ENCODE measurements around the gene NUP133.
"Not testable (repeated sequence)": the region's sequence is repeated elsewhere in the genome, so short reads cannot be mapped to it uniquely, and the experiment has no call there.

The NUP133 gene

GRCh38 chr1:229480495-229480894 lies 27.6 kb downstream of the NUP133 start:
- TF ChIP-seq, protein P1, sequence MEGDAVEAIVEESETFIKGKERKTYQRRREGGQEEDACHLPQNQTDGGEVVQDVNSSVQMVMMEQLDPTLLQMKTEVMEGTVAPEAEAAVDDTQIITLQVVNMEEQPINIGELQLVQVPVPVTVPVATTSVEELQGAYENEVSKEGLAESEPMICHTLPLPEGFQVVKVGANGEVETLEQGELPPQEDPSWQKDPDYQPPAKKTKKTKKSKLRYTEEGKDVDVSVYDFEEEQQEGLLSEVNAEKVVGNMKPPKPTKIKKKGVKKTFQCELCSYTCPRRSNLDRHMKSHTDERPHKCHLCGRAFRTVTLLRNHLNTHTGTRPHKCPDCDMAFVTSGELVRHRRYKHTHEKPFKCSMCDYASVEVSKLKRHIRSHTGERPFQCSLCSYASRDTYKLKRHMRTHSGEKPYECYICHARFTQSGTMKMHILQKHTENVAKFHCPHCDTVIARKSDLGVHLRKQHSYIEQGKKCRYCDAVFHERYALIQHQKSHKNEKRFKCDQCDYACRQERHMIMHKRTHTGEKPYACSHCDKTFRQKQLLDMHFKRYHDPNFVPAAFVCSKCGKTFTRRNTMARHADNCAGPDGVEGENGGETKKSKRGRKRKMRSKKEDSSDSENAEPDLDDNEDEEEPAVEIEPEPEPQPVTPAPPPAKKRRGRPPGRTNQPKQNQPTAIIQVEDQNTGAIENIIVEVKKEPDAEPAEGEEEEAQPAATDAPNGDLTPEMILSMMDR (IDR thresholded peaks at IDR 0.05; ENCODE audit: low read depth, low read length), result no peak
- no peak for DNase-seq (ENCODE audit: low read depth in 2 of 2)
- H3K4me3 ChIP-seq (replicated peaks in 1 of 2; ENCODE audit: low read depth in 2 of 2, low read length in 2 of 2), result no peak overlapping the region

DNA sequence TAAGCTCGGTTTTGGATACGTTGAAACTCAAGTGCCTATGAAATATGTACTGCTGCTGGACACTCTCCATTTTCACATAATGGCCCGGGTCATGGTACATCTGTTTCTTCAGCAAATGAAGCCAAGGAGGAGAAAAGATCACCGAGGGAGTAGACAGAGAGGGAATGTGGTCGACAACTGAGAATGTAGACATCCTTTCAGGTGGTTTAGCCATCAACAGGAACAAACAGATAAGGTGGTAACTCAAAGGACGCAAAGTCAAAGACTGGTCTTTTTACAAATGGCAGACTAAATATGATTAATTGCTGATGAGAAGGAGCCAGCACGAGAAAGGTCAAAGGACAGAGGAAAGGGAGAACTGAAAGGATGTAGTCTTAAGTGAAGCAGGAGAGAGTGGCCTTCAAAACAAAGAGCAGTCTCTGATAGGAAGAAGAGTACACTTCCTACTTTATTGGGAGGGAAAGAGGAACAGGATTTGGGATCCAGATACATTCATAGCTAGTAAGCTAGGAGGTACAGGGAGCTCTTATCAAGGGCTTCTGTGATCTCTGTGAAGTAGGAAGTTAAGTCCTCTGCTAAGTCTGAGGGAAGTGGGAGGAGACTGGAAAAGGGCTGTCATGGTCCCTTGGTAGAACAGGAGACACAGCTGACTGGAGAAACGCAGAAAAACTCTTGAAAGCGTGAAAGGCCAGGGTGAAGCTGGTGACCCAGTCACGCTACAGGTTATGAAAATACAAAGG lies 28.3 kb downstream of the NUP133 start:
- TF ChIP-seq, protein P1 (IDR thresholded peaks at IDR 0.05; ENCODE audit: low read depth, low read length), result no peak

GRCh38 chr1:229478852-229479251 lies 29.3 kb downstream of the NUP133 start:
- TF ChIP-seq, protein P1 (IDR thresholded peaks at IDR 0.05; ENCODE audit: low read depth, low read length), result no peak
- DNase-seq (ENCODE audit: low read depth in 2 of 2), result no peak
- no peak overlapping the region for H3K4me3 ChIP-seq (replicated peaks in 1 of 2; ENCODE audit: low read depth in 2 of 2, low read length in 2 of 2)

More for the DNA sequence above, 28.3 kb downstream of the NUP133 start:
- H3K4me3 ChIP-seq (replicated peaks in 1 of 2; ENCODE audit: low read depth in 2 of 2, low read length in 2 of 2), result no peak overlapping the region
- DNase-seq (ENCODE audit: low read depth in 2 of 2), result no peak

DNA sequence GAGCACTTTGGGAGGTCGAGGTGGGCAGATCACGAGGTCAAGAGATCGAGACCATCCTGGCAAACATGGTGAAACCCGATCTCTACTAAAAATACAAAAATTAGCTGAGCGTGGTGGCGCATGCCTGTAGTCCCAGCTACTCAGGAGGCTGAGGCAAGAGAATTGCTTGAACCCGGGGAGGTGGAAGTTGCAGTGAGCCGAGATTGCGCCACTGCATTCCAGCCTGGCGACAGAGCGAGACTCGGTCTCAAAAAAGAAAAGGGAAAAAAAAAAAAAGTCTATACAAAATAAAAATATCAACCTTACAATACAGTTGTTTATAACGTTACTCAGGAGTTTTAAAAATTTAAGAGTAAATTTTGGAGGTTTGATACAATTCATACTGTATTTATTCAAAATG lies 32.3 kb downstream of the NUP133 start:
- DNase-seq (ENCODE audit: low read depth in 2 of 2); H3K4me3 ChIP-seq (replicated peaks in 1 of 2; ENCODE audit: low read depth in 2 of 2, low read length in 2 of 2): not testable (repeated sequence)

- TF ChIP-seq, protein P1 (IDR thresholded peaks at IDR 0.05; ENCODE audit: low read depth, low read length), result no peak
- H3K4me3 ChIP-seq (replicated peaks in 1 of 2; ENCODE audit: low read depth in 2 of 2, low read length in 2 of 2), result no peak overlapping the region
- DNase-seq (ENCODE audit: low read depth in 2 of 2), result no peak
These were observed 33.6 kb downstream of the NUP133 start for GRCh38 chr1:229474509-229474908.

DNA sequence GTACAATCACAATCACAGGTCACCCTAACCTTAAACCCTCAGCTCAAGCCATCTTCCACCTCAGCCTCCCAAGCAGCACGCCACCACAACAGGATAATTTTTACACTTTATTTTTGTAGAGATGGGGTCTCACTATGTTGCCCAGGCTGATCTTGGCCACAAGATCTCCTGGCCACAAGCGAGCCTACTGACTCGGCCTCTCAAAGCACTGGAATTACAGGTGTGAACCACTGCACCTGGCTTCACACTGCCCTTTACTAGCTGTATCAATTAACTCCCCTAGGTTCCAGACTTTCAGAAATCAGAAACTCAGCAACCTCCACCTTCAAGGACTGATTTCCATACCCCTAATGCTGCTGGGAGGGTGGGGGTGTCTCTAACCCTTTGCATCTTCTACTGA lies 37.0 kb downstream of the NUP133 start:
- TF ChIP-seq, protein P1 (IDR thresholded peaks at IDR 0.05; ENCODE audit: low read depth, low read length), result no peak
- no peak overlapping the region for H3K4me3 ChIP-seq (replicated peaks in 1 of 2; ENCODE audit: low read depth in 2 of 2, low read length in 2 of 2)
- DNase-seq (ENCODE audit: low read depth in 2 of 2), result no peak

- DNase-seq (ENCODE audit: low read depth in 2 of 2), result no peak
- H3K4me3 ChIP-seq (replicated peaks in 1 of 2; ENCODE audit: low read depth in 2 of 2, low read length in 2 of 2), result no peak overlapping the region
- TF ChIP-seq, protein P1 (IDR thresholded peaks at IDR 0.05; ENCODE audit: low read depth, low read length), result no peak
These were observed 37.6 kb downstream of the NUP133 start for GRCh38 chr1:229470406-229471043.
